Measurements from ENCODE around the gene HCST.

HCST gene

GRCh38 chr19:35949131-35949530 lies 46.8 kb downstream of the HCST start:
- TF ChIP-seq JUND (IDR thresholded peaks at IDR 0.05; ENCODE audit: low read depth), result no peak
- in situ Hi-C loops (cut with HindIII; ENCODE audit: low pct_unique_long_range_greater_than_20kb, low sequenced_read_pairs), result no loop called here
- no peak for DNase-seq (ENCODE audit: low read depth in 1 of 2, low spot score in 1 of 2)
